ENCODE measurements around the gene ALDH18A1.

ALDH18A1 gene

DNA sequence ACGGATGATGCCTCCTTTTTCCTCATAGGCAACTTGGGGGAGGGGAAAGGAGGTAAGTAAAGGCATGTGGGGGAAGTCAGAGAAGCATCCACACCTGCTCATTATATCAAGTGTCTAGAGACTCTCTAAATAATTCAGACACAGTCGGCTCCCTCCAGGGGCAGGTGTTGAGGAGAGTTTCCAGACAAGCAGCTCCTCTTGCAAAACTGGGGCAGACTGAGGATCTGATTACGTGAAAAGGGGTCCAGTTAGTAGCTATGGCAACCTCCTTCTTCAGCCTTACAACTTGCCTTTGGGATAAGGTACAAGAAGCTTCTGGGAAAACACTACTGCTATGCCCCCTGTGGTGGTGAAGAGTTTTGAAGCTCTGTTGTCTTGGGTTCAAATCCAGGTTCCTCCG, 56.4 kb downstream of the ALDH18A1 start:
- in situ Hi-C loops (cut with MboI; ENCODE audit: low sequenced_read_pairs), result loop anchor here (5.0 to 25.0 kb wide), 3 partner anchors 168 to 1013 kb away; no protein-coding TSS in a partner anchor
- DNase-seq (ENCODE audit: low spot score in 2 of 2), result no peak
- no peaks in the 10 kb centered on the region for H3K36me3 ChIP-seq (replicated peaks)
- no peaks in the 10 kb centered on the region for H3K9me3 ChIP-seq
- no peaks in the 10 kb centered on the region for H3K4me1 ChIP-seq
- H3K27me3 ChIP-seq (ENCODE audit: low read depth), result 0 out of 2 replicates have a peak, but pooled peaks cover 3% of the 10 kb centered on the region
- H3K4me3 ChIP-seq, result no peak overlapping the region

GRCh38 chr10:95597788-95598187, 58.7 kb downstream of the ALDH18A1 start:
- Histone ChIP-seq H3K9me3 (no peaks in the 10 kb centered on the region), H3K4me1 (no peaks in the 10 kb centered on the region), H3K4me3 (no peak overlapping the region), H3K36me3 (replicated peaks) (no peaks in the 10 kb centered on the region), H3K27me3 (ENCODE audit: low read depth) (0 out of 2 replicates have a peak, but pooled peaks cover 3% of the 10 kb centered on the region)
- in situ Hi-C loops (cut with MboI; ENCODE audit: low sequenced_read_pairs), result no loop called here
- no peak for DNase-seq (ENCODE audit: low spot score in 2 of 2)

DNA sequence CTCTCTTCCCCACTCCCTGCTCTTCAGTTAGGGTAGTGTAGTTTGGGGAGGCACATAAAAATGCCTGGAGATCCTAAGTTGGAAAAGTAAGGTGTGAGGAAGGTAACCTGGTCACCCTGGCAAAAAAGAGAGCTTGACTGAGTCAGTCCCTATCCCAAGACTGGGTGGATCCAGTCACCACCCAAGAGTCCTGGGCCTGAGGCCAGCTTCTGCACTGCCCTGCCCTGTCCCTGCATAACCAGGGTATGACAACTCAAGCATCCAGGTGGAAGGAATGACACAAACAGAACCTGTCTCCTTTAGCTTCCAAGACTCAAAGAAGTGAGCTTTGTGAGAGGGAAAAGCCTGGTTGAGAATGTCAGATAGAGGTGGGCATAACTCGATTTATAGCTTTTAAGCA, 68.5 kb downstream of the ALDH18A1 start:
- Histone ChIP-seq H3K36me3 (replicated peaks) (no peaks in the 10 kb centered on the region), H3K4me3 (no peak overlapping the region), H3K27me3 (ENCODE audit: low read depth) (peaks cover 2% of the 10 kb centered on the region; the same call in 1 of the 2 replicates), H3K9me3 (no peaks in the 10 kb centered on the region), H3K4me1 (no peaks in the 10 kb centered on the region)
- no peak for DNase-seq (ENCODE audit: low spot score in 2 of 2)
- in situ Hi-C loops (cut with MboI; ENCODE audit: low sequenced_read_pairs), result no loop called here

GRCh38 chr10:95579835-95580535, 76.5 kb downstream of the ALDH18A1 start:
- H3K4me1 ChIP-seq, result no peaks in the 10 kb centered on the region
- H3K36me3 ChIP-seq (replicated peaks), result no peaks in the 10 kb centered on the region
- H3K9me3 ChIP-seq, result no peaks in the 10 kb centered on the region
- H3K4me3 ChIP-seq, result no peak overlapping the region
- H3K27me3 ChIP-seq (ENCODE audit: low read depth), result peaks cover 5% of the 10 kb centered on the region; the same call in 1 of the 2 replicates
- in situ Hi-C loops (cut with MboI; ENCODE audit: low sequenced_read_pairs), result no loop called here
- DNase-seq (ENCODE audit: low spot score in 2 of 2), result no peak

- H3K4me3 ChIP-seq, result no peak overlapping the region
- H3K4me1 ChIP-seq, result no peaks in the 10 kb centered on the region
- no peak for DNase-seq (ENCODE audit: low spot score in 2 of 2)
- peaks cover 5% of the 10 kb centered on the region; the same call in 1 of the 2 replicates for H3K27me3 ChIP-seq (ENCODE audit: low read depth)
- no peaks in the 10 kb centered on the region for H3K9me3 ChIP-seq
- H3K36me3 ChIP-seq (replicated peaks), result no peaks in the 10 kb centered on the region
- in situ Hi-C loops (cut with MboI; ENCODE audit: low sequenced_read_pairs), result no loop called here
Observed at GRCh38 chr10:95579292-95579691, 77.2 kb downstream of the ALDH18A1 start.

GRCh38 chr10:95578619-95579018, 77.9 kb downstream of the ALDH18A1 start:
- H3K4me3 ChIP-seq, result no peak overlapping the region
- in situ Hi-C loops (cut with MboI; ENCODE audit: low sequenced_read_pairs), result no loop called here
- H3K4me1 ChIP-seq, result no peaks in the 10 kb centered on the region
- H3K27me3 ChIP-seq (ENCODE audit: low read depth), result peaks cover 5% of the 10 kb centered on the region; the same call in 1 of the 2 replicates
- no peak for DNase-seq (ENCODE audit: low spot score in 2 of 2)
- no peaks in the 10 kb centered on the region for H3K9me3 ChIP-seq
- no peaks in the 10 kb centered on the region for H3K36me3 ChIP-seq (replicated peaks)

DNA sequence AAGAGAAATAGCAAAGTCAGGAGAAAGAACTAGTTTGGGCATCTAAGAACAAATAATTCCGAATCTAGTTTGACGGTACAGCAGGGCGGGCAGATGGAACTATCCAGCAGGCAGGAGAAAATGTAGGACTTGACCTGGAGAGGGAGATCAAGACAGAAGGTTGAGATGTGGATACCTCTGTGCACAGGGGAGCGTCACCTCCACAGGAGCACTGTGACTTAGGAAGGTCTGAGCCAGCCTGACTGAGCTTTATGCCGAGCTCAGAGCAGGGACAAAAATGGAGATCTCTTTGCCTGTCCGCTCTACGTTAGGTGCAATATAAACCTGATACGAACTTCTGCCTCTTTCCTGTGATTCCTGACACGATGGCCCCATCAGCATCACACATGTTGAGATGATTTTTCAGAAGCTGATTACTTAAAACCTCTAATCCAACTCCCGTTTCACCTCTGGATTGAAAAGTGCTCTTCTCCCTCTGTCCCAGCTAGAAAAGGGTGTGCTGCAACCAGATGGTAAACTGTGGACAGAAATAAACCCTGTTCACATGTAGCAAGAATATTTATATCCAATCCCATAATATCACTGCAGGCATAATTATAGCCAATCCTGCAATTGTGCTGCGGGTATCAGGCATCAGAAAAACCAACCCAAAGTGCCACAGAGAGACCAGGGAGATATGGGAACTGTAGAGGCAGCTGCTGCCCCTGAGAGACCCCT, 81.7 kb downstream of the ALDH18A1 start:
- H3K27me3 ChIP-seq (ENCODE audit: low read depth), result peaks cover 5% of the 10 kb centered on the region
- H3K4me1 ChIP-seq, result no peaks in the 10 kb centered on the region
- no peaks in the 10 kb centered on the region for H3K9me3 ChIP-seq
- in situ Hi-C loops (cut with MboI; ENCODE audit: low sequenced_read_pairs), result no loop called here
- H3K36me3 ChIP-seq (replicated peaks), result no peaks in the 10 kb centered on the region
- no peak for DNase-seq (ENCODE audit: low spot score in 2 of 2)
- H3K4me3 ChIP-seq, result no peak overlapping the region

DNA sequence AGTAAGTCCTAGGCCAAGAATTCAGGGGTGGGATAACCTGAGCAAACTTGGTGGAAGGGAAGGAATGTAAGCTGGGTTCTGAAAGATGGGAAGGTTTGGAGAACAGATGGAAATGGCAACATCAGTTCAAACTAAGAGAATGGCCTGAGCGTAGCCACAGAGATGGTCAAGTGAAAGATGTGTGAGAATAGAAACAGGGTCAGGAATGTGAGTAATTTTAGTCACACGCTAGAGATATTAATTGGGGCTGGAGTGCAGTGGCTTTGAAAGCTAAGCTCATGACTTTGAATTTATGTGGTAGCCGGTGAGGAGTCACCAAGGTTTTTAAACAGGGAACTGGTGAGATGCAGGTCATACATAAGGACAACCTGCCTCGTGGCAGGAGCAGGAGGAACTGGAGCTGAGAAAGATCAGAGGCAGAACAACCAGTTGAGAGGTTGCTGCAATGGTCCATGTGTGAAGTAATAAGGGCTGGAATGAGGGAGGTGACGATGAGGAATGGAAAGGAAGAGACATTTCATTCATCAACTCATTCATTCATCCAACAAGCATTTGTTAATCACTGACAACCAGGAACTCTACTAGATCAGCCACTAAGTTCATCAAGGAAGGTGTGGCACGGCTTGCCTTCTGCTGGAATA, 82.4 kb downstream of the ALDH18A1 start:
- Histone ChIP-seq H3K36me3 (replicated peaks) (no peaks in the 10 kb centered on the region), H3K27me3 (ENCODE audit: low read depth) (peaks cover 3% of the 10 kb centered on the region), H3K4me1 (no peaks in the 10 kb centered on the region), H3K9me3 (no peaks in the 10 kb centered on the region), H3K4me3 (no peak overlapping the region)
- DNase-seq (ENCODE audit: low spot score in 2 of 2), result no peak
- in situ Hi-C loops (cut with MboI; ENCODE audit: low sequenced_read_pairs), result no loop called here

- peaks cover 3% of the 10 kb centered on the region for H3K27me3 ChIP-seq (ENCODE audit: low read depth)
- H3K4me1 ChIP-seq, result no peaks in the 10 kb centered on the region
- DNase-seq (ENCODE audit: low spot score in 2 of 2), result no peak
- no peak overlapping the region for H3K4me3 ChIP-seq
- in situ Hi-C loops (cut with MboI; ENCODE audit: low sequenced_read_pairs), result no loop called here
- H3K36me3 ChIP-seq (replicated peaks), result no peaks in the 10 kb centered on the region
- H3K9me3 ChIP-seq, result no peaks in the 10 kb centered on the region
Observed at GRCh38 chr10:95573527-95573926, 83.0 kb downstream of the ALDH18A1 start.

- DNase-seq (ENCODE audit: low spot score in 2 of 2), result no peak
- H3K4me3 ChIP-seq, result no peak overlapping the region
- H3K4me1 ChIP-seq, result no peaks in the 10 kb centered on the region
- in situ Hi-C loops (cut with MboI; ENCODE audit: low sequenced_read_pairs), result no loop called here
- H3K36me3 ChIP-seq (replicated peaks), result no peaks in the 10 kb centered on the region
- peaks cover 3% of the 10 kb centered on the region for H3K27me3 ChIP-seq (ENCODE audit: low read depth)
- H3K9me3 ChIP-seq, result no peaks in the 10 kb centered on the region
Observed at GRCh38 chr10:95572131-95572820, 84.2 kb downstream of the ALDH18A1 start.

- Histone ChIP-seq H3K4me1 (no peaks in the 10 kb centered on the region), H3K4me3 (no peak overlapping the region), H3K36me3 (replicated peaks) (no peaks in the 10 kb centered on the region), H3K27me3 (ENCODE audit: low read depth) (peaks cover 3% of the 10 kb centered on the region), H3K9me3 (no peaks in the 10 kb centered on the region)
- no peak for DNase-seq (ENCODE audit: low spot score in 2 of 2)
- in situ Hi-C loops (cut with MboI; ENCODE audit: low sequenced_read_pairs), result no loop called here
Observed at GRCh38 chr10:95571390-95571789, 85.1 kb downstream of the ALDH18A1 start.

DNA sequence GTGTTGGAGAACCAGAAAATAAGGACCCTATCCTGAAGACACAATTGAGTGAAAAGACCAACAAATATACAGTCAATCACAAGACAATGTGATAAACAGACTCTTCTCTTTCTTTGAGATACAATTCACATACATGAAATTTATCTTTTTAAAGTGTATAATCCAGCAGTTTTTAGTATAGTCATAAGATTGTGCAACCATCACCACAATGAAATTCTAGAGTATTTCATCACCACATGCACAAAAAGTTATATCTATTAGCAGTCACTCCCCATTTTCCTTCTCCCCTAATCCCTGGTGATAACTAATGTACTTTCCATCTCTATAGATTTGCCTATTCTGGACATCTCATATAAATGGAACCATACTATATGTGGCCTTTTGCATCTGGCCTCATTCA, 87.1 kb downstream of the ALDH18A1 start:
- DNase-seq (ENCODE audit: low spot score in 2 of 2), result no peak
- H3K36me3 ChIP-seq (replicated peaks), result no peaks in the 10 kb centered on the region
- in situ Hi-C loops (cut with MboI; ENCODE audit: low sequenced_read_pairs), result no loop called here
- H3K4me1 ChIP-seq, result no peaks in the 10 kb centered on the region
- H3K4me3 ChIP-seq, result no peak overlapping the region
- no peaks in the 10 kb centered on the region for H3K9me3 ChIP-seq
- peaks cover 3% of the 10 kb centered on the region for H3K27me3 ChIP-seq (ENCODE audit: low read depth)

DNA sequence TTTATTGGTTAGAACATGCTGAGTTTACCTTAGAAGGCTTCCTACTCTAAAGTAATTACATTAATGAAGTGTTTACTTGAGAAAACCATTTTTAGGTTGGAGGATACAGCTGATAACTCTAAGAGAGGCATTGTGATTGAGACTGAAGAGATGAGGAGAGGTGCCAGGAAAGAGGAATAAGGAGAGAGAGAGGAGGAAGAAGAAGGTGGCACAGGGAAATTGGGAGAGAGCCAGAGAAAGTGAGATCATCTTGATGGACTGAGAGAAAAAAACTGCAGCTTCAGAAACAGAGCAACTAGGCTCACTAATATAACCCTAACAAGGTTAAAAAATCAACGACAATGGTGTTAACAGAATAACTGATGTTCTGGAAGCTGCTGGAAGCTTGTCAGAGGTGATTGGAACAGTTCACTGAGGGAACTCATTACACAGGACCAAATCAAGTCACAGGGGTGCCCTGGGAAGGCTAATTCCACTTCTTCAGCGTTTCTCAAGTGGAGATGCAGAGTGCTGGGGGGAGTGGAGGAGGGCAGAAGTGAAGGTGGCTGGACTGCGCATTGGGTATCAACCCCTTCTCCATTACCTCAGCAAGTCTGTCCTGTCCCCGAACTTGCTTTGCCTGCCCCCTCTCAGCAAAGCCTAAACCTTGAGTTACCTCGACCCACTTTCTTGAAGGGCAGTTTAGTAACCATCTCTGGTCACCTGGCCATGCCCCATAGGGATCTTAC, 88.4 kb downstream of the ALDH18A1 start:
- in situ Hi-C loops (cut with MboI; ENCODE audit: low sequenced_read_pairs), result no loop called here
- Histone ChIP-seq H3K4me1 (no peaks in the 10 kb centered on the region), H3K9me3 (no peaks in the 10 kb centered on the region), H3K27me3 (ENCODE audit: low read depth) (peaks cover 3% of the 10 kb centered on the region; the same call in 1 of the 2 replicates), H3K4me3 (no peak overlapping the region), H3K36me3 (replicated peaks) (no peaks in the 10 kb centered on the region)
- DNase-seq (ENCODE audit: low spot score in 2 of 2), result no peak

Data from HAP-1 (cell line).